WTC11 (cell line): ENCODE results near the gene SYNRG.
"Not testable (repeated sequence)": the region's sequence is repeated elsewhere in the genome, so short reads cannot be mapped to it uniquely, and the experiment has no call there.

Source experiments
- CREM ChIP-seq: sonication (generic); formaldehyde crosslinking; IDR thresholded peaks from 2 replicates; pipeline ENCODE4 v1.8.1; 2022; ENCODE audit warnings: mild to moderate bottlenecking, missing genetic modification reagents, moderate library complexity
- TF ChIP-seq, protein P1 (sequence below): fragments of 200-600 bp; IDR thresholded peaks from 2 replicates; pipeline ENCODE4 v1.8.0; 2022; ENCODE audit warnings: antibody characterized with exemption
- TF ChIP-seq, protein P2 (sequence below): sonication (generic); formaldehyde crosslinking; IDR thresholded peaks from 2 replicates; pipeline ENCODE4 v1.8.1; 2023; ENCODE audit warnings: mild to moderate bottlenecking, missing genetic modification reagents, moderate library complexity

DNA sequence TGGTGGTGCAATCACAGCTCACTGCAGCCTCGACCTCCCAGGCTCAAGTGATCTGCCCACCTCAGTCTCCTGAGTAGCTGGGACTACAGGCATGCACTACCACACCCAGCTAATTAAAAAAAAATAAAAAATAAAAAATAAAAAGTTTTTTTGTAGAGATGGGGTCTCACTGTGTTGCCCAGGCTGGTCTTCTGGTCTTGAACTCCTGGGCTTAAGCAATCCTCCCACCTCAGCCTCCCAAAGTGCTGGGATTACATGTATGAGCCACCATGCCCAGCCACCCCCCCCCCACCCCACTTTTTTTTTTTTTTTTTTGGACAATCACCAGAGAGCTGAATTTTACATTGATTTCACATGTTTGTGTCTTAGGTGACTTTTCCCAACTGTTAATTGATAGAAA lies 97.6 kb downstream of the SYNRG start:
- TF ChIP-seq, protein P1, sequence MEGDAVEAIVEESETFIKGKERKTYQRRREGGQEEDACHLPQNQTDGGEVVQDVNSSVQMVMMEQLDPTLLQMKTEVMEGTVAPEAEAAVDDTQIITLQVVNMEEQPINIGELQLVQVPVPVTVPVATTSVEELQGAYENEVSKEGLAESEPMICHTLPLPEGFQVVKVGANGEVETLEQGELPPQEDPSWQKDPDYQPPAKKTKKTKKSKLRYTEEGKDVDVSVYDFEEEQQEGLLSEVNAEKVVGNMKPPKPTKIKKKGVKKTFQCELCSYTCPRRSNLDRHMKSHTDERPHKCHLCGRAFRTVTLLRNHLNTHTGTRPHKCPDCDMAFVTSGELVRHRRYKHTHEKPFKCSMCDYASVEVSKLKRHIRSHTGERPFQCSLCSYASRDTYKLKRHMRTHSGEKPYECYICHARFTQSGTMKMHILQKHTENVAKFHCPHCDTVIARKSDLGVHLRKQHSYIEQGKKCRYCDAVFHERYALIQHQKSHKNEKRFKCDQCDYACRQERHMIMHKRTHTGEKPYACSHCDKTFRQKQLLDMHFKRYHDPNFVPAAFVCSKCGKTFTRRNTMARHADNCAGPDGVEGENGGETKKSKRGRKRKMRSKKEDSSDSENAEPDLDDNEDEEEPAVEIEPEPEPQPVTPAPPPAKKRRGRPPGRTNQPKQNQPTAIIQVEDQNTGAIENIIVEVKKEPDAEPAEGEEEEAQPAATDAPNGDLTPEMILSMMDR: not testable (repeated sequence)
- TF ChIP-seq CREM (CRISPR knock-in tag): not testable (repeated sequence)
- TF ChIP-seq, protein P2, sequence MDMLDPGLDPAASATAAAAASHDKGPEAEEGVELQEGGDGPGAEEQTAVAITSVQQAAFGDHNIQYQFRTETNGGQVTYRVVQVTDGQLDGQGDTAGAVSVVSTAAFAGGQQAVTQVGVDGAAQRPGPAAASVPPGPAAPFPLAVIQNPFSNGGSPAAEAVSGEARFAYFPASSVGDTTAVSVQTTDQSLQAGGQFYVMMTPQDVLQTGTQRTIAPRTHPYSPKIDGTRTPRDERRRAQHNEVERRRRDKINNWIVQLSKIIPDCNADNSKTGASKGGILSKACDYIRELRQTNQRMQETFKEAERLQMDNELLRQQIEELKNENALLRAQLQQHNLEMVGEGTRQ (CRISPR knock-in tag): not testable (repeated sequence)
